ENCODE results near the gene GOLPH3.
"Not testable (repeated sequence)": the region's sequence is repeated elsewhere in the genome, so short reads cannot be mapped to it uniquely, and the experiment has no call there.

Gene GOLPH3

DNA sequence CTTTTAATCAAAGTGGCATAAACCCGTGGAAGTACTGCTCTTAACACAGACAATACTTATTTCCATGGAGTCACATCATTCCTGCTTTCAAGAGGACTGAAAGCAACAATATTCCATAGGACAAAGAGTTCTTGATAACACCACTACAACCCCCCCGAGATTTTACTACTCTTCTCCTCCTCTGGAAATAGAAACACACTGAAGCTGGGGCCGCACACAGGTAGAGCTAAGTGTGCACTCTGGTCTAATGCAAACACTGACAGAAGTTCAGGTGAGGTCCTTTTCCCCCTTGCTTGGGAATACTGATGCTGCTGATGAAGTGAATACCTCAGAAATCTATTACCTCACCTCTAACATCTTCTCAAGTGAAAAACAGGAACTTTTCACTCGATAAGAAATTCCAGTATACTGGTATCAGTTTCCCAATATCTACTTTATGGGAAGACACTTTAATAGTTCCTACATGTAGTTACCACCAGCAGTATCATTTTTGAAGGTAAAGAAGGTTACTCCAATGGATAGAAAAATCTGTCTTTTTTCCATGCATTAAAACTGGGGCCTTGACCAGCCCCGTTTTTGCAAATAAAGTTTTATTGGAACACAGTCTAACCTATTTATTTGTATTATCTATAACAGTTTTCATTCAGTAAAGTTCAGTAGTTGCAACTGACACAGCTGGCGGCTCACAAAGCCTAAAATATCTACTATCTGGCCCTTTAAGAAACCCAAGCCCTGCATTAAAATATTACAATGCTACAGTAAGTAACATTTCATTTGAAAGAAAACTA is 50.0 kb downstream of the GOLPH3 start:
- TF ChIP-seq, protein P1, sequence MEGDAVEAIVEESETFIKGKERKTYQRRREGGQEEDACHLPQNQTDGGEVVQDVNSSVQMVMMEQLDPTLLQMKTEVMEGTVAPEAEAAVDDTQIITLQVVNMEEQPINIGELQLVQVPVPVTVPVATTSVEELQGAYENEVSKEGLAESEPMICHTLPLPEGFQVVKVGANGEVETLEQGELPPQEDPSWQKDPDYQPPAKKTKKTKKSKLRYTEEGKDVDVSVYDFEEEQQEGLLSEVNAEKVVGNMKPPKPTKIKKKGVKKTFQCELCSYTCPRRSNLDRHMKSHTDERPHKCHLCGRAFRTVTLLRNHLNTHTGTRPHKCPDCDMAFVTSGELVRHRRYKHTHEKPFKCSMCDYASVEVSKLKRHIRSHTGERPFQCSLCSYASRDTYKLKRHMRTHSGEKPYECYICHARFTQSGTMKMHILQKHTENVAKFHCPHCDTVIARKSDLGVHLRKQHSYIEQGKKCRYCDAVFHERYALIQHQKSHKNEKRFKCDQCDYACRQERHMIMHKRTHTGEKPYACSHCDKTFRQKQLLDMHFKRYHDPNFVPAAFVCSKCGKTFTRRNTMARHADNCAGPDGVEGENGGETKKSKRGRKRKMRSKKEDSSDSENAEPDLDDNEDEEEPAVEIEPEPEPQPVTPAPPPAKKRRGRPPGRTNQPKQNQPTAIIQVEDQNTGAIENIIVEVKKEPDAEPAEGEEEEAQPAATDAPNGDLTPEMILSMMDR (conservative IDR thresholded peaks at IDR 0.05; ENCODE audit: low read depth, low read length), result no peak
- no peak for DNase-seq (ENCODE audit: low read depth)
- H3K4me3 ChIP-seq (ENCODE audit: low read length), result no peak overlapping the region

DNA sequence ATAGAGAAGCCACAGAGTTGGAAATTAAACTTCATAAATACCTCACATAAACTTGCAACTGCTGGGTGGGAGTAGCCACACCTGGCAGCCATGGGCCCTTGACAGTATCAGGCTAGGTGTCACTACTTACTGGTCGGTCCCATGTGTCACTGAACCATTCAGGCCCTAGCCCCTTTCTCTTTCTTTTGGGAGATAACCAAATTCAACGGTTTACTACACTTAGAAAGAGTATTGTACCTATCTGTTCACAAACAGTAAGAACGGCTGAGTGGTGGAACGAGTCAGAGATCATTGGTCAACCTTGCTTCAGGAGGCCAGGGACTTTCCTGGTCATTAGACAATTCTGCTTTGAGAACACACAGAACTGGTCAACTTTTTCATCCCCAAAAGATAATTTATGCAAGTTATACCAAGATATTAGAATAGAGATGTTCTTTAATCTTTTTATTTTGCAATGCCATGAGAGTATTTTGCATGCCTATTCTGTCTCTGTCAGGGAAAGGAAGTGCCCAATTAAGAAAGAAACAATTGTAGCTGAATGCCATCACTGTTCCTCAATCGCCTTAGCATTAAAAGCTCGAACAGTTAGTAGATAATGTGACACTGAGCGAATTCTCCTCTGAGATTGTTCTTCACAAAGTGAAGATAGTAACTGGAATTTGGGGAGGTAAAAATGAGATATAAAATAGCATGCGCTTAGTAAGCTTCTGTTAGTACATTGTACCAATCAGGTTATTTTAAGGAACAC is 50.9 kb downstream of the GOLPH3 start:
- DNase-seq (ENCODE audit: low read depth), result no peak
- H3K4me3 ChIP-seq (ENCODE audit: low read length), result no peak overlapping the region
- TF ChIP-seq, protein P1 (conservative IDR thresholded peaks at IDR 0.05; ENCODE audit: low read depth, low read length), result no peak

DNA sequence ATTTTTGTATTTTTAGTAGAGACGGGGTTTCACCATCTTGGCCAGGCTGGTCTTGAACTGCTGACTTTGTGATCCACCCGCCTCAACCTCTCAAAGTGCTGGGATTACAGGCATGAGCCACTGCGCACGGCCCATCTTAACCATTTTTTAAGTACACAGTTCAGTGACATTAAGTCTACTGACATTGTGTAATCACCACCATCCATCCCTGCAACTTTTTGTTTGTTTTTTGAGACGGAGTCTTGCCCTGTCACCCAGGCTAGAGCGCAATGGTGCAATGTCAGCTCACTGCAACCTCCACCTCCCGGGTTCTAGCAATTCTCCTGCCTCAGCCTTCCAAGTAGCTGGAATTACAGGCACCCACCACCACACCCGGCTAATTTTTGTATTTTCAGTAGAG is 55.2 kb downstream of the GOLPH3 start:
- not testable (repeated sequence) for H3K4me3 ChIP-seq (ENCODE audit: low read length)

DNA sequence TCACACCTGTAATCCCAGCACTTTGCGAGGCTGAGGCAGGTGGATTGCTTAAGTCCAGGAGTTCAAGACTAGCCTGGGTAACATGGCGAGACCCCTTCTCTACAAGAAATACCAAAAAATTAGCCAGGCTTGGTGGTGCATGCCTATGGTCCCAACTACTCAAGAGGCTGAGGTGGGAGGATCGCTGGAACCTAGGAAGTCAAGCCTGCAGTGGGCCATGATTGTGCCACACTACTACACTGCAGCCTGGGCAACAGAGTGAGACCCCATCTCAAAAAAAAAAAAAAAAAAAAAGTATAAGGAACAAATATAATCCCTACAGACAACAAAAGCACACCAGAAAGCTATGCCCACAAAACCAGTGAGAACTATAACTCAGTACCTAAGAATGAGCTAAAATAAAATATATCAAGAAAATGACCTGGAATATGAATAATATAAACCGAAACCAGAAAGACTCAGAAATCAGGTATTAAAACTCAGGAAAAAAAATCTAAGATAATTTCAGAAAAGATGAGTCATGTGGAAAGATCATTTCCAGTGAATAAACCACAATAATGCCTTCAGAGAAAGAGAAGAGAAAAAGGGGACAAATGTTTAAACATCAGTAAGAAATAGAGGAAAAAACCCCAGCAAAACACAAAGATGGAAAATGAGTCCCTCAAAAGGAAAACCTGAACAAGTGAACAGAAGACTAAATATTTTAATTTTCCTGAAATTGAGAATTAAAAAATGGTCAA is 57.4 kb downstream of the GOLPH3 start:
- TF ChIP-seq, protein P1 (conservative IDR thresholded peaks at IDR 0.05; ENCODE audit: low read depth, low read length), result no peak
- no peak for DNase-seq (ENCODE audit: low read depth)
- no peak overlapping the region for H3K4me3 ChIP-seq (ENCODE audit: low read length)

More for the DNA sequence above, 55.2 kb downstream of the GOLPH3 start:
- not testable (repeated sequence) for DNase-seq (ENCODE audit: low read depth)

DNA sequence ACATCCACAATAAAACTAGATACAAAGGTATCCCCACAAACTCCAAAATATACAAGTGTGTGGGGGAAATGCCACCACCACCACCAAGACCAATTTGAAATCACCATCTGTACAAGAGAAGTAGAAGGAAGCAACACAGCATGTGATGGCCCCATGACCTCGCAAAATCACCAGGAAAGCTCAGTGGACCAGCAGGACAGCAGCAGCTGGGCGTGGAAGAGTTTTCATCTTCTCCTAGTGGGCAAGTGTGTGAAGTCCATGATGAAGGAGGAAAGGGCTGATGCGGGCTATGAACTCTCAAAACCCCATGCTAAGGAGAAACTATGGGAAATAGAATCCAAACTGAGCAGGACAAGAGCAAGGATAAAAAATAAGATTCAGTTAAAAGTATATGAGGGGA is 58.1 kb downstream of the GOLPH3 start:
- no peak for DNase-seq (ENCODE audit: low read depth)
- H3K4me3 ChIP-seq (ENCODE audit: low read length), result no peak overlapping the region
- TF ChIP-seq, protein P1 (conservative IDR thresholded peaks at IDR 0.05; ENCODE audit: low read depth, low read length), result peak; percentile 12

DNA sequence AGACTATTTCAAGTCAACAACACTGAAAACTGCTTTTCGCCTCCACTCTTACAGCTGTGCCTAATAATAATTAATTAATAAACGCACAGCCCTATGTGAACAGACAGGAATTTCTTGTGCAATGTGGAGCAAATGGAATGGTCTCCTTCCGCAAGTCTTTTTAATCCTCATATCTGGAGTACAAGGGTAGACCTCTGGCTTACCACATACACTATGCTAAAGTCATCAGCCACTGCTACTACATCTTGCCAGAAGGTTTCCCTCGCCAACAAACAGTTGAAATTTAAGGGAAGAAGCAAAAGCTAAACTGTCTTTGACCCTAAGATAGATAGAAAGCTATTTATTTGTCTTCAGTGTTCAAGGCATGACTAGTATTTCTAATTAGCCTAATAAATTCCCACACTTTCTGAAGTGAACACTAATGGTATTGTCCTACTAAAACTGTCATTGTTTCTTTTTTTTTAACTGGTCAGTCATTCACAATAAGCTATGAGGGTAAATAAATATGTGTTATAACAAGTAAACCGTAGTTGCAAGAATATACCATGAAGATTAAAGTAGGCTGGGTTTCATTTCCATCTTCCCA is 63.9 kb downstream of the GOLPH3 start:
- no peak overlapping the region for H3K4me3 ChIP-seq (ENCODE audit: low read length)
- DNase-seq (ENCODE audit: low read depth), result no peak
- TF ChIP-seq, protein P1 (conservative IDR thresholded peaks at IDR 0.05; ENCODE audit: low read depth, low read length), result no peak

DNA sequence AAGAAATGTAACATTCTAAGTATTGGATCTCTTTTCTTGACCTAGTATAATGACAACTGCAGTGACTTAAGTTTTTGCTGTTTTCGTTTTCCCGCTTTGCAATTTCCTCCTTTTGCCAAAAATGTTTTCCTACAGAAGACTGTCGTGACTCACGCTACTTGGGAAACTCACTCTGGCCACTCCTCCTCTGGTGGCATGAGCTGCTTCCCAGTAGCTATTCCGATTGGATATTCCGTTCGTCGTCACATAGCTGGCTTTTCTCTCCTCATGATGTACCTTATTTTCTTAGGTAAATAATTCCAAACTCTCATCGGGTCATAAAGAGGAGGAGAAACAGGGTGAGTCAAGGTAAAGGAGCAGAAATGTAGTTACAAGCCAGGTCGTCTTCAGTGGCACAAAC is 64.9 kb downstream of the GOLPH3 start:
- H3K4me3 ChIP-seq (ENCODE audit: low read length), result no peak overlapping the region
- TF ChIP-seq, protein P1 (conservative IDR thresholded peaks at IDR 0.05; ENCODE audit: low read depth, low read length), result no peak
- DNase-seq (ENCODE audit: low read depth), result no peak
